Myocyte (in vitro differentiated cells): ENCODE results near the gene LAMB4. TPM values are rescaled to one million over a fixed set of nuclear protein-coding genes. Genes with fewer than 3 reads are reported as not detected.

Experiments
- DNase-seq: peaks from one replicate; pipeline ENCODE4 v3.0.0-alpha.2; 2012; ENCODE audit warnings: low read depth
- total RNA-seq: library from RNA; depleted of rRNA; stranded (reverse); fragments of >200 nt; gene quantifications from 2 replicates; pipeline ENCODE4 v1.2.3, GENCODE V29; 2014

The LAMB4 gene
- total RNA-seq, 1 donor from 2014 or later, result not detected

DNA sequence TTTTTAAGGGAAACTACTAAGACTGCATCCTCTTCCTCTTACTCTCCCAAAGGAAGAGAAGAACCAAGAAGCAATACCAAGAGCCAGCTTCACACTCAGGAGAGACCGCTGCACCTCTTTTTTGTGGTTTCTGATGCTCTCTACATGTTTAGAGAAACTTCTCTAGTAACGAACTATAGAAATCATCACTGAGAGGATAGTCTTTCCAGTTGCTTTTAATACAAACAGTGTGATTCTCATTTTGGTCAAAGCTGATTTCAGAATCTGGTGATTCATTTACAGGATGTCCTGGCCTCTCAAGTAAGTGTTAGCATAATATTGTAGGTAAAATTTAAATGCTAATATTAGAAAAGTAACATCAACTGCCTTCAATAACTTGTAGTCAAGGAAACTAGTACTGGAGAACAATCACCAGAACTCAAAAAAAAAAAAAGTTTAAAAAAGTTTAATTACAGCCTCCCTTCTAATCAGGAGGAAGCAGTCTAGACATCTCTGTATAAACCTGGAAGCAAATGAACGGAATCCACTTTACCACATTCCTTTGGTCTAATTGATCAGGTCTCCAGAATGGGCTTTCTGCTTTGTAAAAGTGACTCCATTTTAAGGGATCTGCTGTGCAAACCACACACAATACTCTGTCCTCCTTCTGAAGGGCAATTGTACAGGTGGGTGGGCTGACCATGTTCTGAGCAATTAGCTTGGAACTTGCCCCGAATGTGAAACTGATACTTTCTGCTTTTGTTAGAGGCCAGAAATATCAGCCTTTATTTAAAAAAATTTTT, 130.2 kb downstream of the LAMB4 start:
- DNase-seq, result peak; percentile 14

DNA sequence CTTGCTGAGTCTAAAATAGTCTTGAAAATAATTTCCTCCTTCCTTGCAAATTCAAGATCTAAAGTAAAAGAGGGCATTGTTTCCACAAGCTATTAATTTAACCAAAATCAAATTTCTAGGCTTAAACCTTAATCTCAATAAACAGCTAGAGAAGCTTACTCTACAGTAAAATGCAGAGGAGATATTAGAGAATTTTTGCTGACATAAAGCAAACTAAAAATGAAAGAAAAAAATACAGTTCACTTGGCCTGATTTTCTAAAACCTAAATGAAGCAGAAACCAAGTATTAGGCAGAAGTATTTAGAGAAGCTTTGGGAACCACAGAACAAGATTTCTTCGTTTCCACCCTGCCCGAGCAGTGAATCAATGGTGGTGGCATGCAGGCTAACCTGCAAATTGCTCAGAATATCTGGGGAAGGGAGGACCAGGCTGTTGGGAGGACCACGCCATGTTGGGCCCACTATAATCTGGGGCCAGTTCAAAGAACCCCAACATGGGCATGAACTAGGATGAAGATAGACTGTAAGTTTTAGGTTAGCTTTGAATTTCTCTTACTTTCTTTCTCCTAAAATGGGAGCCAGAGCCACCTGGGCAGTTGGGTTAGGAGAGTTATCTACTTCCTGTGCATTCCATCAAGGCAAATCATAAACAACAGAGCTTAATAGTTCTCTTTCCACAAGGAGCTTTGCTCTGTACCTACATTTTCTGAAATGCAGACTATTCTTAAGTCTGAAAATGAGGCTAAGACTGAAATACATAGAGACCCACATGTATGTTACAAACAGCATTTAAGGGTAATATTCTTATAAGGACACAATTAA, 131.3 kb downstream of the LAMB4 start:
- peak; percentile 22 for DNase-seq

GRCh38 chr7:107998150-107998549, 132.0 kb downstream of the LAMB4 start:
- no peak for DNase-seq

- no peak for DNase-seq
Observed at GRCh38 chr7:107996072-107996882, 133.9 kb downstream of the LAMB4 start.

DNA sequence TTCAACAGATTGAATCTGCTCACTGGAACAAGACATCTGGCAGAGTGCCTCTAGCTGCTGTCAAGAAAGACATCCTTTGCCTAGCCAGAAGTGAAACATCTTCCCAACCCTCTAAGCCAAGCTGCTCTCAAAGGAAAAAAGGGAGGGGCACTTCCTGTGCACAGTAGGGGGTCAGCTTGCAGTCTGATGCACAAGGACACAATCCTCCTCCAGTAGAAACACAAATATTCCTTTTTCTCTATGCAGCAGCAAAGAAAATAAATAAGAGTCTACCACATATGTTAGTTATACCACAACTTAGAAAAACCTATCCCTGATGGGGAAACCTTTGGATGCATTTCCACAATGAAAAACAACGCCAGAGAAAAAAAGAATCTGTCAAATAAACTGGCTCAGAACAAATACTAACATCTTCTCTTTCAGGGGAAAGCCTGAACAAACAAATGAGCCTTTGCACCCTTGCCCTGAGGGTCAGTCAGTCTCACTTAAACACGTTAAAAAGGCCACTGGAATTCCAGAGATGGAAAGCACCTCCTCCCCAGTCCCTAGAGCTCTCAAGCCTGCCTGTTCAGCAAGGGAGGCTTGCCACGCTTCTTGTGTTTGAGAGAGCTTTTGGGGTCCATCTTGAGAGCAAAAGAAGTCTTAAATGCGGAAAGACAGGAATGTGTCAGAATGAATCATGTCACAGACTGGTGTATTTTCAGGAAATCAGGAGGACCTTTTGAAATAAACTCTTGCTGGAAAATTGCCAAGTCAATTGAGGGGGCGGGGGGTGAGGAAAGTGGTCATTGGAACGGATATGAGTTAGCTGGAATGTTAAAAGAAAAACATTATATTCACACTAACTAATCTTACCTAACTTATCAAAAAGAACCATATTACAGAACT, 134.7 kb downstream of the LAMB4 start:
- peak; percentile 76 for DNase-seq

GRCh38 chr7:107994421-107995030, 135.6 kb downstream of the LAMB4 start:
- peak; percentile 41 for DNase-seq

DNA sequence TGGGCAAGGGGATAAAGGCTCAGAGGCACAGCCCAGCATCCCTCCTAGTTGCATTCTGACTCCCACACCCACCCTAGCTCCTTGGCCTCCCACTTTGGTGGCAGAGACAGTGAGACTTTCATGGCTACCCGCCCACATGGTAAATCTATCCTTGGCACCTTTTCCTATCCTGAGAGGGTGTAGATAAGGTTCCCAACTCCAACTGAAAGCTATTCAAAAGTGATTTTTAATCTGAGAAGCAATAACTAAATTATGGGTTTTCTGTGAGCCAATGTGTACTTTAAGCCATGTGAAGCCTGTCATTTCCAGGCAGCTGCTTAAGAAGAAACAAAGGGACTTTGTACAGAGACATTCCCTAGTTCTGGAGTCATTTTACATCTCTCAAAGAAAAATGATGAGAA, 136.3 kb downstream of the LAMB4 start:
- DNase-seq, result peak; percentile 45

GRCh38 chr7:107989618-107990373, 140.4 kb downstream of the LAMB4 start:
- peak; percentile 59 for DNase-seq

- peak; percentile 35 for DNase-seq
Observed at GRCh38 chr7:107982918-107983389, 147.2 kb downstream of the LAMB4 start.

DNA sequence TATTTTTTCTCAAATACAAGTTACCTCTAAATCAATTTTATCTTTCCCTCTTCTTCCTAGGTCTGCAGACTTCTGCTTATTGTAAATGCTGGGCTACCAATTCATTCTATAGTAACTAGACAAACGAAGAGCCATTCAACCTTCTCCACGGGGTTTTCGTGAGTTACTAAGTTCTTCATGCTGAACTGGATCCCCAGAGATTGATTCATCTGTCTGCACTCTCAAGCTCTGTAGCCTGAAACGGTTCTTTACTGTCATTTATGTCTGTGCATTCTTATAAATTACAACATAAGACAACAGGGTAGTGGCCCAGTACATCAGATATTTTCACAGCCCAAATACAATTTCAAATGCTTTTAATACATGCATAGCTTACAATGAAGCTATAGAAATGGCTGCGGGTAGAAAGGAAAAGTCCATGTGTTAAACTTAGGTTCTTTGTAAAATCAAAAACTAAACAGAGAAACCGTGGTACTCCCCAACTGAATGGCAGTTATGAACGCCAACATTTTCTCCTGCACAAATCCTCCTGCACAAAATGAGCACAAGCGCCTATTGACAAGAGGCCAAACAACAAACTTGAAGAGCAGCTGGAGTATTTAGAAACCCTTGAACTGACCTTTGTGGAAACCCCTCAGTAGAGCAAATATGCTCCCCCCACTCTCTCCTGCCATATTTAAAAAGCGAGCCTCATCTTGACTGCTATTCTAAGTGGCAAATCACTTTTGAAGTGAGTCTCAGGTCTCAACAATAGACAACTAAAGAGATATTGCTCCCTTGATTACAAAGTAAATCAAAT, 147.9 kb downstream of the LAMB4 start:
- no peak for DNase-seq

GRCh38 chr7:107981466-107981865, 148.7 kb downstream of the LAMB4 start:
- DNase-seq, result no peak

DNA sequence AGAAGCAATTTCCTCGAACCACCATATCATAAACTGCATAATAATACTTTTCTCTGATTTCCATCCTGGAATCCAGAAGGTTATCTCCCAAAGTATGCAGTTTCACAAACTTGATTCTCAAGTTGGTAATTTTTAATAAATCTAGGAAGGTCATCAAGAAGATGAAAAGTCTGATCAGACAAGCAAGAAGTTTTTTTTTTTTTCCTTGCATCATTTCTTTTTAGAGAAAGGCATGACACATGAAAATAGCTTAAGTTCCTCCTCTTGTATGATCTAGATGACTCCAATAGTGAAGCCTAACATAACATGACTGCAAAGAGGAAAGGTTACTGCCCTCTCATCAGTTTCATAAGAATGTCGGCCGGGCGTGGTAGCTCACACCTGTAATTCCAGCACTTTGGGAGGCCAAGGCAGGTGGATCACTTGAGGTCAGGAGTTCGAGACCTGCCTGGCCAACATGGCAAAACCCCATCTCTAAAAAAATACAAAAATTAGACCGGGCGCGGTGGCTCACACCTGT, 149.4 kb downstream of the LAMB4 start:
- DNase-seq, result no peak

GRCh38 chr7:107980171-107980570, 150.0 kb downstream of the LAMB4 start:
- DNase-seq, result no peak

- DNase-seq, result no peak
Observed at GRCh38 chr7:107978815-107979408, 151.2 kb downstream of the LAMB4 start.

DNA sequence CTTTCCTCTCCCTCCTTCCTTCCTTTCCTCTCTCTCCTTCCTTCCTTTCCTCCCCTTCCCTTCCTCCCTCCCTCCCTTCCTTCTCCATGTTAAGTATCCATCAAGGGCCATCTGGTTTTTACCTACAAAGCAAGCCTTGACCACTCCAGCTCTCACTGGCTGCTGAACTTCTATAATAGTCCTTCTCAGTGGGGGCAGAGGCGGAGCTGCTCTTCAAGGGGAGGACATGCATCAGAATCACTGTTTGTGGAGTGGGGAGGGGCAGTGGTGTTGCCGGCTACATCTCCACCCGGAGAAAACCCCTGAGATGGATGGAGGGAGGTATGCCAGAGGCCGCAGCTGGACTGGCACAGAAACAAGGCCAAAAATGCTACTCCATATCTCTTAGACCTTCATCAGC, 153.1 kb downstream of the LAMB4 start:
- no peak for DNase-seq

- DNase-seq, result no peak
Observed at GRCh38 chr7:107976620-107977019, 153.5 kb downstream of the LAMB4 start.

- DNase-seq, result no peak
Observed at GRCh38 chr7:107975394-107976013, 154.7 kb downstream of the LAMB4 start.
